ENCODE results near the gene PCDHGB6. TPM values are rescaled to one million over a fixed set of nuclear protein-coding genes. Genes with fewer than 3 reads are reported as not detected.

The PCDHGB6 gene
- total RNA-seq, 1 experiment from 2014 or later, result 0.22 TPM

- H3K4me1 ChIP-seq (ENCODE audit: control insufficient read depth in 1 of 2, insufficient read depth in 2 of 2, low read length in 2 of 2), result no peaks in the 10 kb centered on the region
- no peak within 1 kb of the TSS for H3K27ac ChIP-seq (ENCODE audit: low read depth, low read length)
- H3K9ac ChIP-seq (ENCODE audit: low read length), result no peak within 1 kb of the TSS
- H3K4me3 ChIP-seq (replicated peaks in 1 of 2; ENCODE audit: low read depth in 1 of 2, low read length in 2 of 2), result no peak within 1 kb of the TSS
- intact Hi-C loops (cut with micrococcal nuclease), result no loop called here
- ChIA-PET POLR2A (no interaction called here), CTCF (no interaction called here), RAD21 (ENCODE audit: low non-redundant PET in 1 of 2, low total read pairs in 2 of 2, uncharacterized antibody in 2 of 2, unreplicated experiment in 2 of 2) (no interaction called here)
- TF ChIP-seq FOSL1 (IDR thresholded peaks at IDR 0.05; ENCODE audit: low read depth) (no peak), ELF1 (IDR thresholded peaks at IDR 0.05; ENCODE audit: borderline replicate concordance, low read depth) (no peak), ZBTB33 (IDR thresholded peaks at IDR 0.05; ENCODE audit: extremely low read depth, insufficient replicate concordance, low read length) (no peak)
- no peaks in the 10 kb centered on the region for H3K9me2 ChIP-seq (ENCODE audit: insufficient read depth)
- no peak within 1 kb of the TSS for H2AFZ ChIP-seq (ENCODE audit: low read depth, low read length, poor library complexity, severe bottlenecking)
- H3K4me2 ChIP-seq (ENCODE audit: low read length), result no peak within 1 kb of the TSS
- DNase-seq (ENCODE audit: low read depth, low spot score), result no peak
- no peaks in the 10 kb centered on the region for H3K27me3 ChIP-seq (ENCODE audit: insufficient read depth, low read length)
- ATAC-seq, result no peak
- H4K20me1 ChIP-seq (ENCODE audit: insufficient read depth), result no peaks in the 10 kb centered on the region
- BruUV-seq (replicated peaks), result no TSS peak
- no peaks in the 10 kb centered on the region; a peak in 2 of 4 replicates for H3K9me3 ChIP-seq (ENCODE audit: control insufficient read depth in 1 of 2, insufficient read depth in 1 of 2, low read depth in 1 of 2, low read length in 2 of 2)
- no peaks in the 10 kb centered on the region for H3K36me3 ChIP-seq (ENCODE audit: control insufficient read depth in 1 of 2, insufficient read depth in 2 of 2, low read length in 2 of 2)
- H3K79me2 ChIP-seq (ENCODE audit: insufficient read depth, low read length), result no peaks in the 10 kb centered on the region
Measured at GRCh38 chr5:141382469-141383294, 25.1 kb upstream of the PCDHGB6 start, which contains the start of gene PCDHGA7. Gene PCDHGA7 (plus strand): TSS chr5:141382742. CDS start chr5:141382900, 158 bp downstream.

GRCh38 chr5:141383345-141383744 is 24.5 kb upstream of the PCDHGB6 start:
- H3K9me3 ChIP-seq (ENCODE audit: control insufficient read depth in 1 of 2, insufficient read depth in 1 of 2, low read depth in 1 of 2, low read length in 2 of 2), result no peaks in the 10 kb centered on the region; a peak in 2 of 4 replicates
- BruUV-seq (replicated peaks), result no TSS peak
- H3K4me3 ChIP-seq (replicated peaks in 1 of 2; ENCODE audit: low read depth in 1 of 2, low read length in 2 of 2), result no peak overlapping the region
- intact Hi-C loops (cut with micrococcal nuclease), result no loop called here
- ChIA-PET RAD21 (ENCODE audit: low non-redundant PET in 1 of 2, low total read pairs in 2 of 2, uncharacterized antibody in 2 of 2, unreplicated experiment in 2 of 2) (no interaction called here), POLR2A (no interaction called here), CTCF (no interaction called here)
- no peaks in the 10 kb centered on the region for H4K20me1 ChIP-seq (ENCODE audit: insufficient read depth)
- no peaks in the 10 kb centered on the region for H3K9me2 ChIP-seq (ENCODE audit: insufficient read depth)
- no peak for TF ChIP-seq ZBTB33 (IDR thresholded peaks at IDR 0.05; ENCODE audit: extremely low read depth, insufficient replicate concordance, low read length)
- TF ChIP-seq RAD21 (IDR thresholded peaks at IDR 0.05; ENCODE audit: low read depth), result no peak
- TF ChIP-seq EZH2phosphoT487 (IDR thresholded peaks at IDR 0.05; ENCODE audit: borderline replicate concordance), result no peak
- TF ChIP-seq JUND (IDR thresholded peaks at IDR 0.05), result no peak
- TF ChIP-seq POLR2A (IDR thresholded peaks at IDR 0.05; ENCODE audit: borderline replicate concordance, extremely low read depth, insufficient read depth, insufficient read length), result no peak
- no peak for TF ChIP-seq YY1 (IDR thresholded peaks at IDR 0.05; ENCODE audit: extremely low read depth, insufficient replicate concordance, low read depth, low read length)
- TF ChIP-seq MAX (IDR thresholded peaks at IDR 0.05), result no peak
- no peak for TF ChIP-seq SIN3A (IDR thresholded peaks at IDR 0.05; ENCODE audit: low read depth)
- TF ChIP-seq SP1 (IDR thresholded peaks at IDR 0.05; ENCODE audit: low read depth), result no peak
- H3K4me2 ChIP-seq (ENCODE audit: low read length), result no peak overlapping the region
- H3K36me3 ChIP-seq (ENCODE audit: control insufficient read depth in 1 of 2, insufficient read depth in 2 of 2, low read length in 2 of 2), result no peaks in the 10 kb centered on the region
- no peaks in the 10 kb centered on the region for H3K4me1 ChIP-seq (ENCODE audit: control insufficient read depth in 1 of 2, insufficient read depth in 2 of 2, low read length in 2 of 2)
- DNase-seq (ENCODE audit: low read depth, low spot score) (no peak), ATAC-seq (no peak)
- no peak overlapping the region for H2AFZ ChIP-seq (ENCODE audit: low read depth, low read length, poor library complexity, severe bottlenecking)
- no peaks in the 10 kb centered on the region for H3K79me2 ChIP-seq (ENCODE audit: insufficient read depth, low read length)
- no peak overlapping the region for H3K9ac ChIP-seq (ENCODE audit: low read length)
- H3K27me3 ChIP-seq (ENCODE audit: insufficient read depth, low read length), result no peaks in the 10 kb centered on the region
- H3K27ac ChIP-seq (ENCODE audit: low read depth, low read length), result no peak overlapping the region

Measured in HCT116 (cell line).